Choroid plexus epithelial cell (primary cell): Measurements from ENCODE around the gene GALNT7.

Source experiments
- DNase-seq: peaks from one replicate; pipeline ENCODE4 v3.0.0-alpha.2; 2010; ENCODE audit warnings: low read depth
- H3K4me3 ChIP-seq: 2 replicates; pipeline ENCODE4 v1.5.1; 2011; ENCODE audit warnings: low read depth, mild to moderate bottlenecking, control low read depth, low read length, moderate library complexity
- TF ChIP-seq, protein P1 (sequence below): conservative IDR thresholded peaks from 2 replicates; pipeline ENCODE4 v1.5.1; 2011; ENCODE audit warnings: low read depth, mild to moderate bottlenecking, control low read depth, inconsistent platforms, low read length, moderate library complexity

The GALNT7 gene

DNA sequence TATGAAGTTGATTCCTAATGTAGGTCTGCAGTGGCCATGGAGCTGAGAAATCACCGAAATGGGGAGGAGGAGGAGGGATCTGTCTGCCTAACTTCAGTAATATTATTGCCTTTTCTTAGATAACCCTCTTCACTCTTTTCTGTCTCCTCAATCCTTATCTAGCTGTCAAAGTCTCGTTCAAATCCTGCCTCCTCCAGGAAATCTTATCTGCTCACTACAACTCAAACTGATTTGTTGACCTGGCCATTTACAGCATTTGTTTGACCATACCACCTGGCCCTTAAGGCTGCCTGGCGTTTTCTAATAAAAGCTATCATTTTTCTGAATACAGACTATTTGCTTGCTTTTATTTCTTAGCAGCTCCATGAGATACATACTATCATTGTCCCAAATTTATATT, 33.8 kb downstream of the GALNT7 start:
- no peak for DNase-seq
- TF ChIP-seq, protein P1, sequence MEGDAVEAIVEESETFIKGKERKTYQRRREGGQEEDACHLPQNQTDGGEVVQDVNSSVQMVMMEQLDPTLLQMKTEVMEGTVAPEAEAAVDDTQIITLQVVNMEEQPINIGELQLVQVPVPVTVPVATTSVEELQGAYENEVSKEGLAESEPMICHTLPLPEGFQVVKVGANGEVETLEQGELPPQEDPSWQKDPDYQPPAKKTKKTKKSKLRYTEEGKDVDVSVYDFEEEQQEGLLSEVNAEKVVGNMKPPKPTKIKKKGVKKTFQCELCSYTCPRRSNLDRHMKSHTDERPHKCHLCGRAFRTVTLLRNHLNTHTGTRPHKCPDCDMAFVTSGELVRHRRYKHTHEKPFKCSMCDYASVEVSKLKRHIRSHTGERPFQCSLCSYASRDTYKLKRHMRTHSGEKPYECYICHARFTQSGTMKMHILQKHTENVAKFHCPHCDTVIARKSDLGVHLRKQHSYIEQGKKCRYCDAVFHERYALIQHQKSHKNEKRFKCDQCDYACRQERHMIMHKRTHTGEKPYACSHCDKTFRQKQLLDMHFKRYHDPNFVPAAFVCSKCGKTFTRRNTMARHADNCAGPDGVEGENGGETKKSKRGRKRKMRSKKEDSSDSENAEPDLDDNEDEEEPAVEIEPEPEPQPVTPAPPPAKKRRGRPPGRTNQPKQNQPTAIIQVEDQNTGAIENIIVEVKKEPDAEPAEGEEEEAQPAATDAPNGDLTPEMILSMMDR = no peak
- H3K4me3 ChIP-seq = no peak overlapping the region

DNA sequence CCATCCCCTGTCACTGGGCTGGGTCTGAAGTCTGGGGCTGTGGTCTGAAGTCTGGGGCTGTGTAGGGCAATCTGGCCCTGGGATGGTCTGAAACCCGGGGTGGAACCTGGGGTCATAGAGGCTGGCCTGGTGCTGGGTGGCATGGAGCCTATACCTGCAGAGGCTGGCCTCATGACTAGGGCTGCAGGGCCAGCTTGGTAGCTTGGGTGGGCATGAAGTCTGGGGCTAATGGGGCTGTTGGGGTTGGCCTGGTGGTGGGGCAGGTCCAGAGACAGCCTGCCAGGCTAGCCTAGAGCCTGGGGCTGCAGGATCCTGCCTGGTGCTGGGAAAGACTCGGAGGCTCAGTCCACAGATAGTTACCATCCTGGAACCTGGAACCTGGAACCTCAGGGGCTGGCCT, 37.0 kb downstream of the GALNT7 start:
- no peak overlapping the region for H3K4me3 ChIP-seq
- TF ChIP-seq, protein P1 = no peak

DNA sequence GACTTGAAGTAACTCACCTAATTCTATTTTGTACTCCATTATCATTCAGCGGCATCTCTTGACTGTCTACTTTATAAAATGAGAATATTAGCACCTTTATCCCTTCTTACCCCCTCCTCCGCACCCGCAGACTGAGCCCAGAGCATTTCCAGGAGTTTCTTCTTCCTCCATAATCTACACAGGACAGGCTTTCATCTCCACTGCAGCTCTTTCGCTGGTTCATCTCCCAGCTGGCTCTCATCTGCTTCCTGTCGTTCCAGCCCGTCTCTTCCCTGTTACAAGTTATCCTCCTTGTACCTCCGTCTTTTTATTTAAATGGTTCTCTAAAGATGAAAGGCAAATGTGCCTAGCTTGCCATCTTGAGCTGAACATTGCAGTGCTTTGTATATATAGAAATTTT, 39.8 kb downstream of the GALNT7 start:
- TF ChIP-seq, protein P1 = no peak
- DNase-seq = no peak
- no peak overlapping the region for H3K4me3 ChIP-seq

More for the DNA sequence above, 37.0 kb downstream of the GALNT7 start:
- DNase-seq = no peak

DNA sequence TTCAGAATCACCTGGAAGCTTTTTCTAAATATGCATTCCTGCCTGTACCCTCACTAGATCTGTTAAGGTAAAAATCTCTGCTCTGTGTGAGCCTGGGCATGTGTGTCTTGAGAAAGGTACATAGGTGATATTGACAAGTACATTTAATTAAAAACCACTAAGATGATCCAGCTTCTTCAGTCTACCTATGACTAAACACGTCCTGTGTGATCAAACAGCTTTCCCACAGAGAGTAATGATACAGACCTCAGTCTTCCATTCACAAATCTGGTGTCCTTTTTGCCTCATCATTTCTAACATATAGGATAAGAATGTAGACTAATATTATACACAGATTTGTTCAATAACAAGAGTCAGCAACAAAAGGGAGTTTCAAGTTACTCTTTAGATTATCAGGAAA, 42.6 kb downstream of the GALNT7 start:
- no peak overlapping the region for H3K4me3 ChIP-seq
- TF ChIP-seq, protein P1 = no peak
- DNase-seq = no peak

GRCh38 chr4:173211838-173212237, 43.2 kb downstream of the GALNT7 start:
- TF ChIP-seq, protein P1 = no peak
- H3K4me3 ChIP-seq = no peak overlapping the region
- DNase-seq = peak; percentile 82

DNA sequence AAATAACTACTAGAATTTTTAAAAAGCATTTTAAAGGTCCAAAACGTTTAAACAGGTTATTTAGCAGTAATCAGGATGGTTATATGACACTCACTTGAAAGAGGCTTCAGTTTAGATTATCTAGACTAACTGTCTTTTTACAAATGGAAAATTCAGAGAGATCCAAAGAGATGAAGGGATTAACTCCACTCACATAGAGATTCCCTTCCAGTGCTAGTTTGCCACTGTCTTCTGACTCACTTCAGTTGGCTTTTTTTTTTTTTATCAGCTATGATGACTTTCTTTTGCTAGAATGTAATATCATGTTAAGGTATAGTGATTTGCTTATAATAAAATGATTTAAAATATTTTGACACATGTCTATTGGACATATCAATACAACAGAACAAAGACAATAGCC, 43.8 kb downstream of the GALNT7 start:
- TF ChIP-seq, protein P1 = no peak
- H3K4me3 ChIP-seq = no peak overlapping the region
- peak; percentile 21 for DNase-seq

DNA sequence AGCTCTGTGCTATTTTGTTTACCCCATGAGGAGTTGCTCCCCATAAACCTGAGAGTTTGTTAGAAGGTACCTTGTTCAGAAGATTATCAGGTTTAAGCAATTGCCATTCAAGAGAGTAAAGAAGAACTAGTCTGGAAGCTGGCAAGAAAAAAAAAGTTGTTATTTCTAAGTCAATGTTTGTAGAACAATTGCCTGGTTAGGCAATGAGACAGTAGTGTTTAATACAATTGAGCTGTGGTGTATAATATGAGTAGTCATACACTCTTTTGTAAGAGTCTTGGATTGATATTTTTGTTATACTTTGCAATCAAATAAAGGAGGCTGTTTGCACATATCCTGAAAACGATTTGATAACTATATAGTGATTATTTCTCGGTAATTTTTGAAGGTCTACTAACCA, 44.7 kb downstream of the GALNT7 start:
- no peak for DNase-seq
- TF ChIP-seq, protein P1 = no peak
- no peak overlapping the region for H3K4me3 ChIP-seq
